A549 (cell line): ENCODE data around the gene MAGI1. TPM values are rescaled to one million over a fixed set of nuclear protein-coding genes. Genes with fewer than 3 reads are reported as not detected.

ENCODE experiments used
- ATAC-seq, 2 experiments: fragments of 200-7000 bp in 1 of 2; fragments of >200 bp in 1 of 2; cut with Nextera tagmentation in 1 of 2; cut with Tn5 transposase in 1 of 2; 3 replicates each; pipeline versions ENCODE4 v1.8.0 to v1.9.1; 2018 to 2020; ENCODE audit warnings: mild to moderate bottlenecking in 1 of 2, moderate library complexity in 1 of 2
- CTCF ChIA-PET: fragments of 300-600 bp; sonication (Branson Sonifier 250); formaldehyde crosslinking; extraction: SDS; loops from one replicate; lab custom pipeline; 2021; ENCODE audit warnings: antibody characterized with exemption, inconsistent platforms; lab: Yijun Ruan, JAX
- POLR2A ChIA-PET: fragments of 350-600 bp; formaldehyde crosslinking; extraction: SDS; loops from one replicate; lab custom pipeline; 2021; ENCODE audit warnings: antibody characterized with exemption, inconsistent platforms; lab: Yijun Ruan, JAX
- DNase-seq, 2 experiments: peaks; one replicate each; pipeline versions ENCODE4 v3.0.0 to v3.0.0-alpha.2; 2011 to 2016; ENCODE audit warnings: low read depth in 1 of 2, low spot score in 1 of 2
- FAIRE-seq: peaks from 2 replicates; lab custom pipeline; 2011; peaks lifted over from hg19 to GRCh38; lab: Jason Lieb, UNC
- H3K27ac ChIP-seq, 2 experiments: fragments of >200 bp; sonication (Bioruptor Twin); formaldehyde crosslinking; 3 replicates each; pipeline ENCODE4 v1.5.1; 2016 to 2017
- H3K4me1 ChIP-seq: fragments of >200 bp; sonication (Bioruptor Twin); formaldehyde crosslinking; 3 replicates; pipeline ENCODE4 v1.6.1; 2016
- H3K4me2 ChIP-seq: fragments of >200 bp; sonication (Bioruptor Twin); formaldehyde crosslinking; 3 replicates; pipeline ENCODE4 v1.6.1; 2016
- H3K4me3 ChIP-seq: fragments of >200 bp; sonication (Bioruptor Twin); formaldehyde crosslinking; 3 replicates; pipeline ENCODE4 v1.5.1; 2016
- H3K9me3 ChIP-seq: fragments of >200 bp; sonication (Bioruptor Twin); formaldehyde crosslinking; 3 replicates; pipeline ENCODE4 v1.6.1; 2016
- CBX2 ChIP-seq: fragments of 200-600 bp; sonication (generic); IDR thresholded peaks from 2 replicates; pipeline ENCODE4 v1.6.1; 2016; ENCODE audit warnings: low read depth, mild to moderate bottlenecking, borderline replicate concordance
- FOSL2 ChIP-seq, 2 experiments: fragments of 450-650 bp in 1 of 2; fragments of >200 bp in 1 of 2; sonication (Bioruptor Twin) in 1 of 2; formaldehyde crosslinking; IDR thresholded peaks; 2 replicates each; pipeline versions ENCODE4 v1.5.0 to v1.6.1; 2016 to 2020; ENCODE audit warnings: mild to moderate bottlenecking in 1 of 2, moderate library complexity in 1 of 2
- FOXS1 ChIP-seq: fragments of 250-450 bp; sonication (Bioruptor Pico); IDR thresholded peaks from 2 replicates; pipeline ENCODE4 v1.5.0; 2020; ENCODE audit warnings: mild to moderate bottlenecking, moderate library complexity
- HDAC2 ChIP-seq: fragments of 200-600 bp; sonication (generic); IDR thresholded peaks from 2 replicates; pipeline ENCODE4 v1.6.1; 2016
- HEYL ChIP-seq: fragments of 250-450 bp; sonication (Bioruptor Pico); IDR thresholded peaks from 2 replicates; pipeline ENCODE4 v1.8.0; 2021; ENCODE audit warnings: mild to moderate bottlenecking, moderate library complexity
- HOXA7 ChIP-seq: fragments of 250-450 bp; sonication (Bioruptor Pico); IDR thresholded peaks from 2 replicates; pipeline ENCODE4 v1.5.0; 2020; ENCODE audit warnings: mild to moderate bottlenecking, moderate library complexity
- KDM5A ChIP-seq: fragments of 200-600 bp; sonication (generic); IDR thresholded peaks from 2 replicates; pipeline ENCODE4 v1.6.1; 2016; ENCODE audit warnings: antibody characterized with exemption, mild to moderate bottlenecking
- NFE2L2 ChIP-seq: fragments of 150-350 bp; conservative IDR thresholded peaks from 2 replicates; pipeline ENCODE4 v1.6.1; 2014; ENCODE audit warnings: low read length
- NR3C1 ChIP-seq: fragments of >200 bp; sonication (Bioruptor Twin); formaldehyde crosslinking; IDR thresholded peaks from 3 replicates; pipeline ENCODE4 v1.6.1; 2017
- POLR2A ChIP-seq: IDR thresholded peaks from 2 replicates; pipeline ENCODE4 v1.6.1; 2012; ENCODE audit warnings: mild to moderate bottlenecking, low read length
- POLR2AphosphoS2 ChIP-seq: conservative IDR thresholded peaks from 2 replicates; pipeline ENCODE4 v1.6.1; 2012; ENCODE audit warnings: low read length, improper control_type of control experiment, inconsistent platforms
- RCOR1 ChIP-seq: fragments of 150-350 bp; IDR thresholded peaks from 2 replicates; pipeline ENCODE4 v1.6.1; 2014; ENCODE audit warnings: antibody characterized with exemption, low read length, low read depth
- RFX5 ChIP-seq: fragments of 450-650 bp; IDR thresholded peaks from 2 replicates; pipeline ENCODE4 v1.7.1; 2014; ENCODE audit warnings: antibody characterized with exemption, mild to moderate bottlenecking, moderate library complexity
- SMC3 ChIP-seq: fragments of >200 bp; sonication (Bioruptor Twin); formaldehyde crosslinking; IDR thresholded peaks from 3 replicates; pipeline ENCODE4 v1.6.1; 2018; ENCODE audit warnings: inconsistent platforms
- SREBF2 ChIP-seq: fragments of 450-650 bp; IDR thresholded peaks from 2 replicates; pipeline ENCODE4 v1.6.1; 2014; ENCODE audit warnings: mild to moderate bottlenecking, moderate library complexity
- TP53 ChIP-seq: fragments of 250-450 bp; sonication (Bioruptor Pico); IDR thresholded peaks from 2 replicates; pipeline ENCODE4 v1.5.0; 2021; ENCODE audit warnings: mild to moderate bottlenecking, moderate library complexity
- ZNF302 ChIP-seq: fragments of 250-450 bp; sonication (Bioruptor Pico); IDR thresholded peaks from 2 replicates; pipeline ENCODE4 v1.9.0; 2021; ENCODE audit warnings: inconsistent platforms, mild to moderate bottlenecking, moderate library complexity
- WGBS: methylation state at CpG from one replicate; pipeline ENCODE4 v1.1.6; 2017; ENCODE audit errors: missing lambda C conversion rate; 5-methylcytosine and 5-hydroxymethylcytosine counted together
- polyA plus RNA-seq, 4 experiments: library from polyadenylated mRNA; depleted of rRNA in 3 of 4; stranded (reverse); fragments of >200 nt; fragmentation: RNase III in 1 of 4; extraction: RNeasy Plus Mini Kit Qiagen cat#74134 plus additional on column Dnase treatment in 1 of 4; gene quantifications; 2 replicates in 3 of 4; 3 replicates in 1 of 4; pipeline ENCODE4 v1.2.3, GENCODE V29; 2011 to 2017
- TF ChIP-seq, protein P1 (sequence below): fragments of 250-450 bp; sonication (Bioruptor Pico); IDR thresholded peaks from 2 replicates; pipeline ENCODE4 v1.5.0; 2020; ENCODE audit warnings: low read depth, mild to moderate bottlenecking, moderate library complexity
- TF ChIP-seq, protein P2 (sequence below): fragments of 250-450 bp; sonication (Bioruptor Pico); IDR thresholded peaks from 2 replicates; pipeline ENCODE4 v1.5.0; 2021; ENCODE audit warnings: mild to moderate bottlenecking, moderate library complexity, borderline replicate concordance
- TF ChIP-seq, protein P3 (sequence below): IDR thresholded peaks from 2 replicates; pipeline ENCODE4 v1.6.1; 2012
- TF ChIP-seq, protein P4 (sequence below): IDR thresholded peaks from 2 replicates; pipeline ENCODE4 v1.6.1; 2012
- TF ChIP-seq, protein P5 (sequence below): fragments of >200 bp; sonication (Bioruptor Twin); formaldehyde crosslinking; IDR thresholded peaks from 3 replicates; pipeline ENCODE4 v1.5.1; 2016
- TF ChIP-seq, protein P6 (sequence below): IDR thresholded peaks from 2 replicates; pipeline ENCODE4 v1.6.1; 2012; ENCODE audit warnings: low read depth, borderline replicate concordance

The MAGI1 gene
- polyA plus RNA-seq, 2 of the 4 experiments (the other 2 are of a cell fraction), result 4.7 to 6.6 TPM

DNA sequence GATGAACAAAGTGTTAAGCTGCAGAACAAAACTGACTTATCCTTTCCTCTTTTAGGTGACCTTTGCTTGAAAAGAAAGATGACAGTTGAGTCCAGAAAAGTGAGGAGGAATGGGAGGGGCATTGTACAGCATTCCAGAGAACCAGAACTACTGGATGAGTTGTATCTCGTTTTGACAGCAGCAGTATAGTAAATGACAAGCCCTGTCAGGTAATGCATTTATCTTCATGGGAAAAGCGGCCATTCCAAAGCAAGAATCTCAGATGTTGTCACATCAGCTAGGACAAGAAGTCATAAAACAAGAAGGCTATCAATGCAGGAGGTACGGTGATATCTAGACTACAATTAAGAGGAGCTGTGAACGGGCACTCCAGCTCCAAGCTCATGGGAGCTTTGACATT, 421.5 kb downstream of the MAGI1 start (continued):
- TF ChIP-seq NFE2L2 (no peak), FOSL2 (IDR thresholded peaks at IDR 0.05) (no peak), FOSL2 (CRISPR knock-in tag; IDR thresholded peaks at IDR 0.05) (no peak), HDAC2 (no peak)
- TF ChIP-seq, protein P1, sequence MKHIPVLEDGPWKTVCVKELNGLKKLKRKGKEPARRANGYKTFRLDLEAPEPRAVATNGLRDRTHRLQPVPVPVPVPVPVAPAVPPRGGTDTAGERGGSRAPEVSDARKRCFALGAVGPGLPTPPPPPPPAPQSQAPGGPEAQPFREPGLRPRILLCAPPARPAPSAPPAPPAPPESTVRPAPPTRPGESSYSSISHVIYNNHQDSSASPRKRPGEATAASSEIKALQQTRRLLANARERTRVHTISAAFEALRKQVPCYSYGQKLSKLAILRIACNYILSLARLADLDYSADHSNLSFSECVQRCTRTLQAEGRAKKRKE (CRISPR knock-in tag), result no peak
- TF ChIP-seq, protein P2, sequence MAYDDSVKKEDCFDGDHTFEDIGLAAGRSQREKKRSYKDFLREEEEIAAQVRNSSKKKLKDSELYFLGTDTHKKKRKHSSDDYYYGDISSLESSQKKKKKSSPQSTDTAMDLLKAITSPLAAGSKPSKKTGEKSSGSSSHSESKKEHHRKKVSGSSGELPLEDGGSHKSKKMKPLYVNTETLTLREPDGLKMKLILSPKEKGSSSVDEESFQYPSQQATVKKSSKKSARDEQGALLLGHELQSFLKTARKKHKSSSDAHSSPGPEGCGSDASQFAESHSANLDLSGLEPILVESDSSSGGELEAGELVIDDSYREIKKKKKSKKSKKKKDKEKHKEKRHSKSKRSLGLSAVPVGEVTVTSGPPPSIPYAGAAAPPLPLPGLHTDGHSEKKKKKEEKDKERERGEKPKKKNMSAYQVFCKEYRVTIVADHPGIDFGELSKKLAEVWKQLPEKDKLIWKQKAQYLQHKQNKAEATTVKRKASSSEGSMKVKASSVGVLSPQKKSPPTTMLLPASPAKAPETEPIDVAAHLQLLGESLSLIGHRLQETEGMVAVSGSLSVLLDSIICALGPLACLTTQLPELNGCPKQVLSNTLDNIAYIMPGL (CRISPR knock-in tag), result no peak
- TF ChIP-seq, protein P3, sequence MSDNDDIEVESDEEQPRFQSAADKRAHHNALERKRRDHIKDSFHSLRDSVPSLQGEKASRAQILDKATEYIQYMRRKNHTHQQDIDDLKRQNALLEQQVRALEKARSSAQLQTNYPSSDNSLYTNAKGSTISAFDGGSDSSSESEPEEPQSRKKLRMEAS, result no peak
- TF ChIP-seq, all 56 proteins: peak for 0

DNA sequence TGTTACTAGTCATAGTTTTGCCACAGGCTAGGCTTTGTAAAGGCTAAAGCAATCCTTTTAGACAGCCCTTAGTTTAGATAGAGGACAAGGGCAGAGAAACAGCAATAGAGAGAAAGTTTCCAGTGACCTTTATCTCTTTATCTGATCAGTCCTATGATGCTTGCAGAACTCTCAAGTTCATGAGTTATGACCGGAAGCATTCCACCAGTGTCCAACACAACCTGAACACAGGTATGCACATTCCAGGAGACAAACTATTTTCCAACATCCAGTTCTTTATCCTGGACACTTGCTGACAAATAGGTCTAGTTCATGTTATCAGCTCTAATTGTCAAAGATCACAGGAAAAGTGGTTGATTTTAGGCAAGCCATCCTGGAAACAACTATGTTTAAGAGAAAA, 422.2 kb downstream of the MAGI1 start:
- ChIA-PET CTCF (no interaction called here), POLR2A (no interaction called here)
- Histone ChIP-seq H3K27ac (no peak overlapping the region), H3K9me3 (no peaks in the 10 kb centered on the region), H3K4me1 (no peaks in the 10 kb centered on the region), H3K4me3 (no peak overlapping the region), H3K4me2 (no peak overlapping the region)
- DNase-seq (no peak), ATAC-seq (no peak), FAIRE-seq (no peak)
- TF ChIP-seq SREBF2 (no peak), ZNF302 (CRISPR knock-in tag) (no peak), SMC3 (no peak), CBX2 (no peak), FOXS1 (no peak), POLR2A (no peak), POLR2AphosphoS2 (no peak), HEYL (CRISPR knock-in tag) (no peak), HOXA7 (CRISPR knock-in tag) (no peak), NR3C1 (no peak), RCOR1 (no peak), FOSL2 (IDR thresholded peaks at IDR 0.05) (no peak), FOSL2 (CRISPR knock-in tag; IDR thresholded peaks at IDR 0.05) (no peak), TP53 (CRISPR knock-in tag) (no peak), KDM5A (no peak), RFX5 (no peak)
- TF ChIP-seq, protein P4, sequence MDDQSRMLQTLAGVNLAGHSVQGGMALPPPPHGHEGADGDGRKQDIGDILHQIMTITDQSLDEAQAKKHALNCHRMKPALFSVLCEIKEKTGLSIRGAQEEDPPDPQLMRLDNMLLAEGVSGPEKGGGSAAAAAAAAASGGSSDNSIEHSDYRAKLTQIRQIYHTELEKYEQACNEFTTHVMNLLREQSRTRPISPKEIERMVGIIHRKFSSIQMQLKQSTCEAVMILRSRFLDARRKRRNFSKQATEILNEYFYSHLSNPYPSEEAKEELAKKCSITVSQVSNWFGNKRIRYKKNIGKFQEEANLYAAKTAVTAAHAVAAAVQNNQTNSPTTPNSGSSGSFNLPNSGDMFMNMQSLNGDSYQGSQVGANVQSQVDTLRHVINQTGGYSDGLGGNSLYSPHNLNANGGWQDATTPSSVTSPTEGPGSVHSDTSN, result no peak
- TF ChIP-seq, protein P5, sequence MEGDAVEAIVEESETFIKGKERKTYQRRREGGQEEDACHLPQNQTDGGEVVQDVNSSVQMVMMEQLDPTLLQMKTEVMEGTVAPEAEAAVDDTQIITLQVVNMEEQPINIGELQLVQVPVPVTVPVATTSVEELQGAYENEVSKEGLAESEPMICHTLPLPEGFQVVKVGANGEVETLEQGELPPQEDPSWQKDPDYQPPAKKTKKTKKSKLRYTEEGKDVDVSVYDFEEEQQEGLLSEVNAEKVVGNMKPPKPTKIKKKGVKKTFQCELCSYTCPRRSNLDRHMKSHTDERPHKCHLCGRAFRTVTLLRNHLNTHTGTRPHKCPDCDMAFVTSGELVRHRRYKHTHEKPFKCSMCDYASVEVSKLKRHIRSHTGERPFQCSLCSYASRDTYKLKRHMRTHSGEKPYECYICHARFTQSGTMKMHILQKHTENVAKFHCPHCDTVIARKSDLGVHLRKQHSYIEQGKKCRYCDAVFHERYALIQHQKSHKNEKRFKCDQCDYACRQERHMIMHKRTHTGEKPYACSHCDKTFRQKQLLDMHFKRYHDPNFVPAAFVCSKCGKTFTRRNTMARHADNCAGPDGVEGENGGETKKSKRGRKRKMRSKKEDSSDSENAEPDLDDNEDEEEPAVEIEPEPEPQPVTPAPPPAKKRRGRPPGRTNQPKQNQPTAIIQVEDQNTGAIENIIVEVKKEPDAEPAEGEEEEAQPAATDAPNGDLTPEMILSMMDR, result no peak
- TF ChIP-seq, protein P6, sequence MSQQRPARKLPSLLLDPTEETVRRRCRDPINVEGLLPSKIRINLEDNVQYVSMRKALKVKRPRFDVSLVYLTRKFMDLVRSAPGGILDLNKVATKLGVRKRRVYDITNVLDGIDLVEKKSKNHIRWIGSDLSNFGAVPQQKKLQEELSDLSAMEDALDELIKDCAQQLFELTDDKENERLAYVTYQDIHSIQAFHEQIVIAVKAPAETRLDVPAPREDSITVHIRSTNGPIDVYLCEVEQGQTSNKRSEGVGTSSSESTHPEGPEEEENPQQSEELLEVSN, result no peak
- TF ChIP-seq, protein P1 (CRISPR knock-in tag), result no peak
- TF ChIP-seq, protein P2 (CRISPR knock-in tag), result no peak
- WGBS, result 93% methylated on average over 1 of the region's 1 CpG
